Neural progenitor cell (in vitro differentiated cells): ENCODE data around the gene NUAK2. TPM values are rescaled to one million over a fixed set of nuclear protein-coding genes. Genes with fewer than 3 reads are reported as not detected.

Experiments used
- DNase-seq: peaks from one replicate; pipeline ENCODE4 v3.0.0-alpha.2; 2016; ENCODE audit warnings: low spot score
- H2AFZ ChIP-seq: fragments of 200-600 bp; sonication (generic); replicated peaks from 2 replicates; pipeline ENCODE4 v1.6.1; 2016; ENCODE audit warnings: antibody characterized with exemption
- H3F3A ChIP-seq: fragments of 200-600 bp; sonication (generic); 2 replicates; pipeline ENCODE4 v1.6.1; 2016; ENCODE audit warnings: antibody characterized with exemption, low read depth
- H3K27ac ChIP-seq: fragments of 200-600 bp; sonication (generic); 2 replicates; pipeline ENCODE4 v1.5.1; 2016; ENCODE audit warnings: mild to moderate bottlenecking
- H3K27me3 ChIP-seq: fragments of 200-600 bp; sonication (generic); 2 replicates; pipeline ENCODE4 v1.6.1; 2016; ENCODE audit warnings: mild to moderate bottlenecking, moderate library complexity
- H3K36me3 ChIP-seq: fragments of 200-600 bp; sonication (generic); 2 replicates; pipeline ENCODE4 v1.5.1; 2016
- H3K4me1 ChIP-seq: fragments of 200-600 bp; sonication (generic); 2 replicates; pipeline ENCODE4 v1.6.1; 2016; ENCODE audit warnings: mixed run types
- H3K4me2 ChIP-seq: fragments of 200-600 bp; sonication (generic); 2 replicates; pipeline ENCODE4 v1.6.1; 2016
- H3K4me3 ChIP-seq: fragments of 200-600 bp; sonication (generic); 2 replicates; pipeline ENCODE4 v1.5.1; 2016
- H3K79me2 ChIP-seq: fragments of 200-600 bp; sonication (generic); 2 replicates; pipeline ENCODE4 v1.6.1; 2016; ENCODE audit warnings: low read depth
- H3K9ac ChIP-seq: fragments of 200-600 bp; sonication (generic); 2 replicates; pipeline ENCODE4 v1.6.1; 2016
- H3K9me3 ChIP-seq: fragments of 200-600 bp; sonication (generic); 2 replicates; pipeline ENCODE4 v1.5.1; 2016; ENCODE audit warnings: low read depth
- H4K20me1 ChIP-seq: fragments of 200-600 bp; sonication (generic); 2 replicates; pipeline ENCODE4 v1.6.1; 2016; ENCODE audit warnings: low read depth
- H3K27ac Mint-ChIP-seq: 3 replicates; pipeline ENCODE4 v1.8.0; 2021; ENCODE audit warnings: mixed read lengths
- H3K27me3 Mint-ChIP-seq: 2 replicates; pipeline ENCODE4 v1.8.0; 2022; ENCODE audit warnings: low read depth, mild to moderate bottlenecking, inconsistent platforms, moderate library complexity, mixed read lengths; ENCODE audit not compliant: insufficient read depth
- H3K36me3 Mint-ChIP-seq: 3 replicates; pipeline ENCODE4 v1.8.0; 2021; ENCODE audit warnings: mixed read lengths
- H3K4me1 Mint-ChIP-seq: 3 replicates; pipeline ENCODE4 v1.8.0; 2021; ENCODE audit warnings: mixed read lengths
- H3K4me3 Mint-ChIP-seq: 3 replicates; pipeline ENCODE4 v1.8.0; 2021; ENCODE audit warnings: mild to moderate bottlenecking, moderate library complexity, mixed read lengths
- H3K9me3 Mint-ChIP-seq: 3 replicates; pipeline ENCODE4 v1.8.0; 2020; ENCODE audit warnings: mixed read lengths
- EZH2 ChIP-seq: fragments of 200-600 bp; sonication (generic); IDR thresholded peaks from 2 replicates; pipeline ENCODE4 v1.6.1; 2017; ENCODE audit warnings: antibody characterized with exemption, mild to moderate bottlenecking, moderate library complexity
- EZH2phosphoT487 ChIP-seq: fragments of 200-600 bp; sonication (generic); IDR thresholded peaks from 2 replicates; pipeline ENCODE4 v1.6.1; 2017; ENCODE audit warnings: antibody characterized with exemption
- total RNA-seq: library from RNA; depleted of rRNA; stranded (reverse); fragments of >200 nt; gene quantifications from 2 replicates; pipeline ENCODE4 v1.2.3, GENCODE V29; 2015; ENCODE audit warnings: low replicate concordance
- TF ChIP-seq, protein P1 (sequence below): fragments of 200-600 bp; sonication (generic); IDR thresholded peaks from 2 replicates; pipeline ENCODE4 v1.5.1; 2017; ENCODE audit warnings: antibody characterized with exemption, mild to moderate bottlenecking

The NUAK2 gene
- total RNA-seq, 1 donor from 2014 or later, result 29.4 TPM

DNA sequence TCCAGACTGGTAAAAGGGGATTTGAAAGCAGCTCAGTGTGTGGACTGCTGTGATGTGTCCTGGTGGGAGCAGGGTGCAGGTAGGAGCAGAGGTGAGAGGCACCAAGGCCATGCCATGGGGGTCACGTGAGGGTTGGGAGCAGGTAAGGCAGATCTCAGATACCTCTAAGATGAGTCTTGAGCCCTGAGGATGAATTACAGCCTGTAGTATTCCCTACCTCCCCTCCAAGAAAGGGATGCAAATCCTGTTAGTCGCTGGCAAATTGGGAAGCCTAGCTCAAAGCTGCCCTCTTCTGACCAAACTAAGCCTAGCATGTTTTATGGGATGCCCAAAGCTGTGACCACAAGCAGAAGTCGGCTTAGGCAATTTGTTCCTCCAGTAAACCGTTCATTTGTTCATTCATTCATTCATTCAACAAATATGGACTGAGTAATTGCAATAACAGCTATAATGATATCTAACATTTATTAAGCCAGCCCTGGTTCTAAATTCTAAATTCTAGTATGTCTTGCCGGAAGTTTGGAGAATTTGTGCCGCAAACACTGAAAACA, 3.9 kb upstream of the NUAK2 start:
- no peak overlapping the region for H2AFZ ChIP-seq
- H3K4me1 Mint-ChIP-seq, result peaks cover 33% of the 10 kb centered on the region
- DNase-seq, result peak; percentile 81

DNA sequence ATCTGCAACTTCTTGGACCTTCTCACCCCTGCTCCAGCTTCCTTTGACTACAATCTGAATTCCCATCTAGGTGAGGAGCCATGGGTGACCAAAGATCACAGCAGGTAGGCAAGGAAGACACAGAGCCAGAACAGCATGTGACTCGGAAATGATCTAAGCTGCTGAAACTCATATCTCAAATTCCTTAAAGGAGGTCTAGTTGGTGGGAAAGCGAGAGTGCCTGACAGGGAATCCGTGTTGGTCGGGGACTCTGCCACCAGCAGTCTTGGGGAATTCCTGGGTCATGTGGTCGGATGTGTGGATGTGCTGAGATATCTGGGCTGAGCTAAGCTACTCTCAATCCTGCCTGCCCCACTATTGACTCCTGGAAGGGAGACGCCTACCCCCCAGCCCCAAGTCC, 3.2 kb upstream of the NUAK2 start:
- peaks cover 17% of the 10 kb centered on the region for H4K20me1 ChIP-seq

More for the DNA sequence above, 3.9 kb upstream of the NUAK2 start:
- Histone ChIP-seq H3K27me3 (no peaks in the 10 kb centered on the region), H3K9ac (no peak overlapping the region), H3K9me3 (no peaks in the 10 kb centered on the region), H3K27ac (no peak overlapping the region), H3K4me3 (no peak overlapping the region), H3K79me2 (peaks cover 19% of the 10 kb centered on the region), H3F3A (peaks cover 26% of the 10 kb centered on the region), H3K4me1 (peaks cover 10% of the 10 kb centered on the region), H3K36me3 (no peaks in the 10 kb centered on the region), H3K4me2 (peak overlapping the region; percentile 25), H4K20me1 (peaks cover 11% of the 10 kb centered on the region)
- peak overlapping the region; percentile 4 for H3K4me3 Mint-ChIP-seq
- peaks cover 5% of the 10 kb centered on the region for H3K36me3 Mint-ChIP-seq
- peaks cover 1% of the 10 kb centered on the region for H3K9me3 Mint-ChIP-seq
- TF ChIP-seq EZH2phosphoT487, result no peak
- TF ChIP-seq, protein P1, sequence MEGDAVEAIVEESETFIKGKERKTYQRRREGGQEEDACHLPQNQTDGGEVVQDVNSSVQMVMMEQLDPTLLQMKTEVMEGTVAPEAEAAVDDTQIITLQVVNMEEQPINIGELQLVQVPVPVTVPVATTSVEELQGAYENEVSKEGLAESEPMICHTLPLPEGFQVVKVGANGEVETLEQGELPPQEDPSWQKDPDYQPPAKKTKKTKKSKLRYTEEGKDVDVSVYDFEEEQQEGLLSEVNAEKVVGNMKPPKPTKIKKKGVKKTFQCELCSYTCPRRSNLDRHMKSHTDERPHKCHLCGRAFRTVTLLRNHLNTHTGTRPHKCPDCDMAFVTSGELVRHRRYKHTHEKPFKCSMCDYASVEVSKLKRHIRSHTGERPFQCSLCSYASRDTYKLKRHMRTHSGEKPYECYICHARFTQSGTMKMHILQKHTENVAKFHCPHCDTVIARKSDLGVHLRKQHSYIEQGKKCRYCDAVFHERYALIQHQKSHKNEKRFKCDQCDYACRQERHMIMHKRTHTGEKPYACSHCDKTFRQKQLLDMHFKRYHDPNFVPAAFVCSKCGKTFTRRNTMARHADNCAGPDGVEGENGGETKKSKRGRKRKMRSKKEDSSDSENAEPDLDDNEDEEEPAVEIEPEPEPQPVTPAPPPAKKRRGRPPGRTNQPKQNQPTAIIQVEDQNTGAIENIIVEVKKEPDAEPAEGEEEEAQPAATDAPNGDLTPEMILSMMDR, result peak; percentile 76
- peak overlapping the region; percentile 92 for H3K27ac Mint-ChIP-seq
- H3K27me3 Mint-ChIP-seq, result peaks cover 4% of the 10 kb centered on the region

DNA sequence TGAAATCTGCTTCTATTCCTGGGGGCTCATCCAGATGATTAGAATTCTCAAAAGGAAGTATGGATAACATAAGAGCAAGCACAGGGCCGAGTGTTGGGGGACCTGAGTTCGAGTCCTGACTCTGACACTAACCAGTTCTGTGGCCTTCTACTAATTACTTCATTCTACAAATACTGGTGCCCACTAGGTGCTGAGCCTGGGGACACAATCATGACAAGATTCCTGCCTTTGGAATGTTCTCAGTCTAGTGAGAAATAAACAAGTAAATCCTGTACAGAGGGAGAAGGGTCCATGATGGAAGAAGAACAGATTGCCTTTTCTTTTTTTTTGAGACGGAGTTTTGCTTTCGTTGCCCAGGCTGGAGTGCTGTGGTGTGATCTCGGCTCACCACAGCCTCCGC, 2.2 kb upstream of the NUAK2 start:
- peaks cover 27% of the 10 kb centered on the region for H4K20me1 ChIP-seq
- H3K79me2 ChIP-seq, result peaks cover 36% of the 10 kb centered on the region
- H3K27me3 ChIP-seq, result no peaks in the 10 kb centered on the region
- no peak overlapping the region for H3K4me2 ChIP-seq
- Mint-ChIP-seq H3K4me3 (no peak overlapping the region), H3K4me1 (peaks cover 45% of the 10 kb centered on the region), H3K27me3 (peaks cover 4% of the 10 kb centered on the region), H3K27ac (peak overlapping the region; percentile 84), H3K9me3 (peaks cover 2% of the 10 kb centered on the region), H3K36me3 (peaks cover 16% of the 10 kb centered on the region)
- H3K9ac ChIP-seq, result no peak overlapping the region
- H3K9me3 ChIP-seq, result no peaks in the 10 kb centered on the region
- H3K27ac ChIP-seq, result no peak overlapping the region
- DNase-seq, result no peak
- no peak overlapping the region for H3K4me3 ChIP-seq
- H3K36me3 ChIP-seq, result no peaks in the 10 kb centered on the region
- H2AFZ ChIP-seq, result no peak overlapping the region
- peaks cover 41% of the 10 kb centered on the region for H3F3A ChIP-seq
- TF ChIP-seq EZH2phosphoT487 (no peak), EZH2 (no peak)
- TF ChIP-seq, protein P1, result no peak
- peaks cover 23% of the 10 kb centered on the region for H3K4me1 ChIP-seq

More for the DNA sequence above, 3.2 kb upstream of the NUAK2 start:
- peak overlapping the region; percentile 92 for H3K27ac Mint-ChIP-seq
- peaks cover 8% of the 10 kb centered on the region for H3K36me3 Mint-ChIP-seq
- Histone ChIP-seq H3K4me2 (peak overlapping the region; percentile 25), H3K36me3 (no peaks in the 10 kb centered on the region), H3K4me1 (peaks cover 14% of the 10 kb centered on the region), H3K9ac (no peak overlapping the region), H3K27ac (no peak overlapping the region), H3K9me3 (no peaks in the 10 kb centered on the region), H3F3A (peaks cover 31% of the 10 kb centered on the region), H3K27me3 (no peaks in the 10 kb centered on the region), H3K79me2 (peaks cover 26% of the 10 kb centered on the region), H3K4me3 (no peak overlapping the region), H2AFZ (no peak overlapping the region)
- peaks cover 2% of the 10 kb centered on the region for H3K9me3 Mint-ChIP-seq
- peaks cover 4% of the 10 kb centered on the region for H3K27me3 Mint-ChIP-seq
- DNase-seq, result peak; percentile 43
- peaks cover 38% of the 10 kb centered on the region for H3K4me1 Mint-ChIP-seq
- TF ChIP-seq EZH2 (no peak), EZH2phosphoT487 (no peak)
- TF ChIP-seq, protein P1, result no peak
- no peak overlapping the region for H3K4me3 Mint-ChIP-seq
